ENCODE measurements around the gene DDX24.
A peak's percentile ranks its signal among the peaks of the same experiment; 100 is the strongest.

The DDX24 gene

DNA sequence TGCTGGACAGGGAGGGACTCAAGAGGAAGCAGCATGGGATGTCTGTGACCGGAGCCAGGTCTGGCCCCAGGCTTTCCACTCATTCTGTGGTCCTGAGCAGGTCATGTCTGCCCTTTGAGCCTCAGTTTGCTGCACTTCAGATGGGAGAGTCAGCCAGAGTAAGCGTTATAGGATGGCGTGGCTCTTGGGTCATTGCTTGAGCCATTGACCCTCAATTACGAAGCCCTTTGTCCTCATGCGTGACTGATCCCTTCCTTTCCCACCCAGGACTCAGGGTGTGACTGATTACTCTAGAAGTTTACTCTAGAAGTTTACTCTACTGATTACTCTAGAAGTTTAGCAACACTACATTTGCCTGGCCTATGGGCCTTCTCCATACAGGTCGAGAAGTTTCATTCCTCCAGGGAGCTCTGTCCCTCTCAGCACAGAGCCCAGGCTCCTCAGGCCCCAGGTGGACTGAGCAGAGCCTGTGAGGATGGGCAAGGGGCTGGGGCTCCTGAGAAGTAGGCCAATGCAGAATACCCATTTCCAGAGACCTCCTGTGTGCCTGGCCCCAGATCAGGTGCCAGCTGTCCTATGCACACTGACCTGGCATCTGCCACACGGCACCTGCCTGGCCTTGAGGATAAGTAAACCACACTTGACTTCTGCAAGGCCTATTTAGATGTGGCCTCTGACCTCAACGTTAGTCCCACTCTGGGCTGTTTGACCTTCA is 21.9 kb upstream of the DDX24 start:
- no peaks in the 10 kb centered on the region for H3K4me1 ChIP-seq (ENCODE audit: control insufficient read depth, insufficient read depth, low read length)
- H3K27ac ChIP-seq (ENCODE audit: low read depth, low read length), result no peak overlapping the region
- peaks cover 5% of the 10 kb centered on the region; the same call in 1 of the 2 replicates for H3K36me3 ChIP-seq (ENCODE audit: control insufficient read depth, insufficient read depth, low read length)
- H3K4me3 ChIP-seq (ENCODE audit: low read depth, low read length), result no peak overlapping the region
- H3K27me3 ChIP-seq (ENCODE audit: control insufficient read depth, insufficient read depth, low read length), result no peaks in the 10 kb centered on the region
- H3K9me3 ChIP-seq (ENCODE audit: control insufficient read depth, insufficient read depth, low read length), result no peaks in the 10 kb centered on the region
- no peak overlapping the region for H3K9ac ChIP-seq (ENCODE audit: low read depth, low read length)

DNA sequence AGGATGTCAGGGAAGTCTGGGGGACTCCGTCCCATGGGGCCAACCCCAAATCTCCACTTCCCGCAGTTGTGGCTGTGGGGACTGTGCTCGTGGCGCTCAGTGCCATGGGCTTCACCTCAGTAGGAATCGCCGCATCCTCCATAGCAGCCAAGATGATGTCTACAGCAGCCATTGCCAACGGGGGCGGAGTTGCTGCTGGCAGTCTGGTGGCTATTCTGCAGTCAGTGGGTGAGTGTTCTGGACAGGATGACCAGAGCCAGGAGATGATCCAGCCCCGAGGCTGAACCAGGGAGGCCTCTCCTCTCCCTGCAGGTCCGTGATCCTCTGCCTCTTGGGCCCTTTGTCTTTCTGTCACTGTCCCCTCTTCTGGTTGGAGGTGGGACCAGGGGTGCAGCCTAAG is 20.7 kb upstream of the DDX24 start:
- H3K27me3 ChIP-seq (ENCODE audit: control insufficient read depth, insufficient read depth, low read length), result no peaks in the 10 kb centered on the region
- H3K36me3 ChIP-seq (ENCODE audit: control insufficient read depth, insufficient read depth, low read length), result peaks cover 14% of the 10 kb centered on the region
- no peak overlapping the region for H3K4me3 ChIP-seq (ENCODE audit: low read depth, low read length)
- no peaks in the 10 kb centered on the region for H3K4me1 ChIP-seq (ENCODE audit: control insufficient read depth, insufficient read depth, low read length)
- H3K9me3 ChIP-seq (ENCODE audit: control insufficient read depth, insufficient read depth, low read length), result no peaks in the 10 kb centered on the region
- no peak overlapping the region for H3K9ac ChIP-seq (ENCODE audit: low read depth, low read length)
- H3K27ac ChIP-seq (ENCODE audit: low read depth, low read length), result no peak overlapping the region

DNA sequence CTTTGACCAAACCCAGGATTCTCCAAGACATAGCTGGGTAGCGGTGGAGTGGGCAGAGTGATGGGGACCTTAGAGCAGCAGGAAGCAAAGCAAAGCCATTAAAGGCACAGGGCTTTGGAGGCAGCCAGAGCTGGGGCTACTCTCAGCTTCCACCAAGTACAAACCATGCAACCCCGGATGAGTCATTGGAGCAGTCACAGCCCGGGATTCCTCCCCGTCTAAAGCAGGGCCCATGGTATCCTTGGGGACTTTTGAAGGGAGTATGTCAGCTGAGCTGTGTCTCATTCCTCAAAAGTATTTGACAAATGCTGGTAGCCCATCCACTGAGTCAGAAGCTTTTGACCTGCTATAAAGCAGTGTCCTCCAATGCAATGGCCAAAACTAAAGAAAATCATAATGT is 19.8 kb upstream of the DDX24 start:
- Histone ChIP-seq H3K27me3 (ENCODE audit: control insufficient read depth, insufficient read depth, low read length) (no peaks in the 10 kb centered on the region), H3K4me1 (ENCODE audit: control insufficient read depth, insufficient read depth, low read length) (no peaks in the 10 kb centered on the region), H3K27ac (ENCODE audit: low read depth, low read length) (no peak overlapping the region), H3K9me3 (ENCODE audit: control insufficient read depth, insufficient read depth, low read length) (no peaks in the 10 kb centered on the region), H3K36me3 (ENCODE audit: control insufficient read depth, insufficient read depth, low read length) (peaks cover 14% of the 10 kb centered on the region), H3K9ac (ENCODE audit: low read depth, low read length) (no peak overlapping the region), H3K4me3 (ENCODE audit: low read depth, low read length) (no peak overlapping the region)

DNA sequence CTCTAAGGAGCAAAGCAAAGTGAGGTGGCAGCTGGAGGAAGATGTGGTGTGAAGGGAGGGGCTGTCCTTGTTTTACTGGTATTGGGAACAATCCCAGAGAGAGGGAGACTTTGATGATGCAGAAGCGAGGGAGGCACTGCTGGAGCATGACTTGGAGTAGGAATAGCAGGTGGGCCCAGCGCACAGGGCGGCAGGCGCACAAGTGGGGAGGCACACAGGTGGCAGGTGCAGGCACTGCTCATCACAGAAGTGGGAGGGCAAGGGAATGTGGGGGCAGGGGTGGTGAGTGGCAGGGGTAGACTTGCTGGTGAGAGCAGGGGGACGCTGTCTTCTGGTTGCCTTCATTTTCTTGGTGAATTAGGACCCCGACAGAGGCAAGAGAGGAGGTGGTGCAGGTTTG is 18.0 kb upstream of the DDX24 start:
- Histone ChIP-seq H3K9ac (ENCODE audit: low read depth, low read length) (no peak overlapping the region), H3K9me3 (ENCODE audit: control insufficient read depth, insufficient read depth, low read length) (no peaks in the 10 kb centered on the region), H3K4me1 (ENCODE audit: control insufficient read depth, insufficient read depth, low read length) (no peaks in the 10 kb centered on the region), H3K36me3 (ENCODE audit: control insufficient read depth, insufficient read depth, low read length) (peaks cover 14% of the 10 kb centered on the region), H3K4me3 (ENCODE audit: low read depth, low read length) (no peak overlapping the region), H3K27ac (ENCODE audit: low read depth, low read length) (no peak overlapping the region), H3K27me3 (ENCODE audit: control insufficient read depth, insufficient read depth, low read length) (no peaks in the 10 kb centered on the region)

DNA sequence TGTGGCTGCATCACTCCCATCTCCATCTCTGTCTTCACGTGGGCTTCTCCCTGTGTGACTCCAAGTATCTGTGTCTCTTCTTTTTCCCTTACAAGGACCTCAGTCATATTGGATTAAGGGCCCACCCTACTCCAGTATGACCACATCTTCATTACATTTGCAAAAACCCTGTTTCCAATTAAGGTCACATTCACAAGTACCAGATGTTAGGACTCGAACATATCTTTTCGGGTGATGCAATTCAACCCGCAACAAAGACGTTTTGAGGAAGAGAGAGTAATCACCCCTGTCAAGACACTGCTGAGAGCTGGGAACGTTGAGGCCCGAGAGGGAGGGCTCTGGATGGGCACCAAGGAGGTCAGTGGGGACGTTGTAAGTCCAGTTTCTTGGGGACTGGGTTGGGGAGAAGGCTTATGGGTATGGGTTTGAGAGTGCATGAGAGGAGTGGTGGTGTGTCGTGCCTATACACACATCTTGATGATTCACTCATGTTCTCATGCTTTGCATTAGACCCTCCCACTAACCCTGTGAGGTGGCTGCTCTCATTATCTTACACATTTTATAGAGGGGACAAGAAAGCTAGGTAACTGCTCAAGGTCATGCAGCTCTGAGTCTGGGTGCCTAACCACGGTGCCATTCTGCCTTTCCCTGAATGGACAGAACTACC is 17.5 kb upstream of the DDX24 start:
- H3K9ac ChIP-seq (ENCODE audit: low read depth, low read length), result no peak overlapping the region
- H3K27ac ChIP-seq (ENCODE audit: low read depth, low read length), result no peak overlapping the region
- H3K4me1 ChIP-seq (ENCODE audit: control insufficient read depth, insufficient read depth, low read length), result no peaks in the 10 kb centered on the region
- H3K4me3 ChIP-seq (ENCODE audit: low read depth, low read length), result no peak overlapping the region
- H3K9me3 ChIP-seq (ENCODE audit: control insufficient read depth, insufficient read depth, low read length), result no peaks in the 10 kb centered on the region
- no peaks in the 10 kb centered on the region for H3K27me3 ChIP-seq (ENCODE audit: control insufficient read depth, insufficient read depth, low read length)
- peaks cover 14% of the 10 kb centered on the region for H3K36me3 ChIP-seq (ENCODE audit: control insufficient read depth, insufficient read depth, low read length)

DNA sequence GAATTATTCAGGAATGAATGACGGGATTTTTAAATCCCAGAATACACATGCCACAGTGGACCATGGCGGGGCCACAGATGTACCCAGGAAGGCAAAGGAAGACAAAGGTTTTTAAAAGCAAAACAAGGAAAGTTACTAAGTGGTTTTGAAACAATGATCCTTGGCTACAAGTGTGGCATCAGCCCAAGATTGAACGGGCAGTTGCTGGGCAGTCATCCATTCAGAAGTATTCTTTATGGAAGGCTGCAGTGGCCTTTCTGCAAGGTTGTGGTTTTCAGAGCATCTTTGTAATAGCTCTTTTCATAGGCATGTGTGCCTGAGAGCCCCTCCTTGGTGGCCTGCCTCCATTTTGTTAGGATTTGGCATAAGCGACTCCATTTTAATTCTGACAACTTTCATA is 16.1 kb upstream of the DDX24 start:
- no peak overlapping the region for H3K4me3 ChIP-seq (ENCODE audit: low read depth, low read length)
- no peak overlapping the region for H3K9ac ChIP-seq (ENCODE audit: low read depth, low read length)
- H3K9me3 ChIP-seq (ENCODE audit: control insufficient read depth, insufficient read depth, low read length), result no peaks in the 10 kb centered on the region
- H3K27ac ChIP-seq (ENCODE audit: low read depth, low read length), result no peak overlapping the region
- no peaks in the 10 kb centered on the region for H3K27me3 ChIP-seq (ENCODE audit: control insufficient read depth, insufficient read depth, low read length)
- no peaks in the 10 kb centered on the region for H3K4me1 ChIP-seq (ENCODE audit: control insufficient read depth, insufficient read depth, low read length)
- peaks cover 14% of the 10 kb centered on the region for H3K36me3 ChIP-seq (ENCODE audit: control insufficient read depth, insufficient read depth, low read length)

DNA sequence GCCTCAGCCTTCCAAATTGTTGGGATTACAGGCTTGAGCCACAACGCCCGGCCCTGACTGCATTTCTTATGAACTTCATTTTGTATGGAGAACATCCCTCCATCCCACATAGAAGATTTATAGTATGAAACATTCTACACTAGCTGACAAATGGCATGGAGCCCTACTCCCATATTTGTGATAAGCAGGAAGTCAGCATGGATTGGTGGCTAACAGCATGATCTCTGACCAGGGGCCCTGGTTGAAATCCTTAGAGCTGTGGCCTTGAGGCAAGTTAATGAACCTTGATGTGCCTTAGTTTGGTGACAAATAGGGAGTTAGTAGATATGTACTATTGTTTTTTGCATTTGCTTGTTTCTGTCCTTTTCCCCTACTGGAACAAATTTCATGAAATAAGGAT is 12.4 kb upstream of the DDX24 start:
- no peaks in the 10 kb centered on the region for H3K9me3 ChIP-seq (ENCODE audit: control insufficient read depth, insufficient read depth, low read length)
- no peaks in the 10 kb centered on the region for H3K27me3 ChIP-seq (ENCODE audit: control insufficient read depth, insufficient read depth, low read length)
- peaks cover 9% of the 10 kb centered on the region; the same call in 1 of the 2 replicates for H3K36me3 ChIP-seq (ENCODE audit: control insufficient read depth, insufficient read depth, low read length)
- H3K9ac ChIP-seq (ENCODE audit: low read depth, low read length), result no peak overlapping the region
- H3K4me1 ChIP-seq (ENCODE audit: control insufficient read depth, insufficient read depth, low read length), result no peaks in the 10 kb centered on the region
- no peak overlapping the region for H3K27ac ChIP-seq (ENCODE audit: low read depth, low read length)
- H3K4me3 ChIP-seq (ENCODE audit: low read depth, low read length), result no peak overlapping the region

DNA sequence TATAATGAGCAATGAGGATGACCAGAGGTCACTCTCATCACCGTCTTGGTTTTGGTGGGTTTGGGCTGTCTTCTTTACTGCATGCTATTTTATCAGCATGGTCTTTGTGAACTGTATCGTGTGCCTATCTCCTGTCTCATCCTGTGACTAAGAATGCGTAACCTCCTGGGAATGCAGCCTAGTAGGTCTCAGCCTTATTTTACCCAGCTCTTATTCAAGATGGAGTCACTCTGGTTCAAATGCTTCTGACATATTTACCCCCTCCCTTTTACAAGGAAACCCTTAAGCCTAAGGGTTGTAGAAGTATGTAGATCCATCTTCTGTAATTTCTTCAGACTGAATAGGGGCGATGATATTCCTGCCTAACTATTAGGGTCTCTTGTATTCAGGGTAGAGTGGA is 8.5 kb upstream of the DDX24 start:
- H3K4me1 ChIP-seq (ENCODE audit: control insufficient read depth, insufficient read depth, low read length), result no peaks in the 10 kb centered on the region
- H3K27me3 ChIP-seq (ENCODE audit: control insufficient read depth, insufficient read depth, low read length), result no peaks in the 10 kb centered on the region
- no peak overlapping the region for H3K27ac ChIP-seq (ENCODE audit: low read depth, low read length)
- no peak overlapping the region for H3K9ac ChIP-seq (ENCODE audit: low read depth, low read length)
- H3K4me3 ChIP-seq (ENCODE audit: low read depth, low read length), result no peak overlapping the region
- no peaks in the 10 kb centered on the region for H3K9me3 ChIP-seq (ENCODE audit: control insufficient read depth, insufficient read depth, low read length)
- no peaks in the 10 kb centered on the region for H3K36me3 ChIP-seq (ENCODE audit: control insufficient read depth, insufficient read depth, low read length)

DNA sequence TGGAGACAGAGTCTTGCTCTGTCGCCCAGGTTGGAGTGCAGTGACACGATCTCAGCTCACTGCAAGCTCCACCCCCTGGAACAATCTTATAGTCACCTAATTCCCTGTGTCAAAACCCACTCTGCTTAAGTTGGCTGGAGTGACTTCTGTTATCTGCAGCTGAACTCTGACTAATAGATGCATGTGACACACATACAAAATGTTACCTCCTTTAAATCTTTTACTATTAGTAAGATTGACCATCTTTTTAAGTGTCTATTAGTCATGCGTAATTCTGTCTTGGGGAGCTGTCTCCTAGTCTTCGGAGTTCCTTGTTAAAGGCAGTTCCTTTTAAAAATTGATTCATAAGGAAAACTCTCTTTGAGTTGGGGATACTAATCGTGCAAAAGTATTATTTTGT is 7.5 kb upstream of the DDX24 start:
- no peak overlapping the region for H3K27ac ChIP-seq (ENCODE audit: low read depth, low read length)
- H3K4me3 ChIP-seq (ENCODE audit: low read depth, low read length), result no peak overlapping the region
- no peaks in the 10 kb centered on the region for H3K4me1 ChIP-seq (ENCODE audit: control insufficient read depth, insufficient read depth, low read length)
- H3K9ac ChIP-seq (ENCODE audit: low read depth, low read length), result no peak overlapping the region
- no peaks in the 10 kb centered on the region for H3K9me3 ChIP-seq (ENCODE audit: control insufficient read depth, insufficient read depth, low read length)
- H3K36me3 ChIP-seq (ENCODE audit: control insufficient read depth, insufficient read depth, low read length), result no peaks in the 10 kb centered on the region
- H3K27me3 ChIP-seq (ENCODE audit: control insufficient read depth, insufficient read depth, low read length), result no peaks in the 10 kb centered on the region

DNA sequence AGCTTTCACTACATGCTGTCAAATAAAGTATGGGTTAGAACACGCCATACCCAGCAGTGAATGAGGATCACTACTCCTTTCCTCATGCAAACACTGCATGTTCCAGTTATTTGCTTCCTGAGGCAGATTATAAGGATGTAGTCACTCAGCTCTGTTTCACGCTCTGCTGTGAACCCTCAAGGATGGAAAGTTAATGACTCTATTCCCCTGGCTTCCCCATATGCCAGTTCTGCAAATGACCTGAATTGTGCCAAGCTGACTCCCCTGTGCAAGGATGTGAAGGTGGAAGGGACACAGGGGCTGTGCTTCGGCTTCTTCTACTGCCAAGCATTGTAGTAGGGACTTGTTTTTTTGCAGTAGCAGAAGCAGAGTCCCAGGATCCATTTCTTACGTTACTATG is 6.9 kb upstream of the DDX24 start:
- Histone ChIP-seq H3K36me3 (ENCODE audit: control insufficient read depth, insufficient read depth, low read length) (no peaks in the 10 kb centered on the region), H3K27me3 (ENCODE audit: control insufficient read depth, insufficient read depth, low read length) (no peaks in the 10 kb centered on the region), H3K9me3 (ENCODE audit: control insufficient read depth, insufficient read depth, low read length) (no peaks in the 10 kb centered on the region), H3K9ac (ENCODE audit: low read depth, low read length) (no peak overlapping the region), H3K4me3 (ENCODE audit: low read depth, low read length) (no peak overlapping the region), H3K4me1 (ENCODE audit: control insufficient read depth, insufficient read depth, low read length) (no peaks in the 10 kb centered on the region), H3K27ac (ENCODE audit: low read depth, low read length) (no peak overlapping the region)

DNA sequence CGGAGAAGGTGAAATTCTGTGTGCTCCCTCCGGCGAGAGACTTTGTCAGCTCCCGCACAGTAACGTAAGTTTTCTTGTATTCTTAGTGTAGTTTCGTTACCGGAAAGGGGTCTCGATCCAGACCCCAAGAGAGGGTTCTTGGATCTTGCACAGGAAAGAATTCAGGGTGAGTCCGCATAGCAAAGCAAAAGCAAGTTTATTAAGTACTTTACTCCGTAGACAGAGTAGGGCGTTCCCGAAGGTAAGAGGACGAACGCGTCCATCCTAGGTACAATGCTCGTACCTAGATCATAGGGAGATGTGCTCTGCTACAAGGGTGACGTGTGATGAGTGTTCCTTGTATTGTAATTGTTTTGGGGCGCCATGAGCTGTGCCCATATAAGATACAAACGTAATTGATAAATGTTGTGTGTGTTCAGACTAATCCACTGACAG is 401 bp upstream of the DDX24 start:
- Histone ChIP-seq H3K4me1 (ENCODE audit: control insufficient read depth, insufficient read depth, low read length) (peaks cover 12% of the 10 kb centered on the region), H3K36me3 (ENCODE audit: control insufficient read depth, insufficient read depth, low read length) (peaks cover 30% of the 10 kb centered on the region), H3K27ac (ENCODE audit: low read depth, low read length) (peak overlapping the region; percentile 76), H3K27me3 (ENCODE audit: control insufficient read depth, insufficient read depth, low read length) (no peaks in the 10 kb centered on the region), H3K4me3 (ENCODE audit: low read depth, low read length) (peak overlapping the region; percentile 77), H3K9me3 (ENCODE audit: control insufficient read depth, insufficient read depth, low read length) (no peaks in the 10 kb centered on the region), H3K9ac (ENCODE audit: low read depth, low read length) (peak overlapping the region; percentile 42; the same call in 1 of the 2 replicates)

Data from HUES48 (cell line).